K562 (cell line): ENCODE results near the gene FBXO21. TPM values are rescaled to one million over a fixed set of nuclear protein-coding genes. Genes with fewer than 3 reads are reported as not detected.
A peak's percentile ranks its signal among the peaks of the same experiment; 100 is the strongest.

Experiments used
- ATF7 ChIP-seq: fragments of 450-650 bp; IDR thresholded peaks from 2 replicates; pipeline ENCODE4 v1.7.1; 2014; ENCODE audit warnings: mild to moderate bottlenecking, moderate library complexity
- CREM ChIP-seq: IDR thresholded peaks from 2 replicates; pipeline ENCODE4 v1.6.1; 2014; ENCODE audit warnings: antibody characterized with exemption, low read depth
- DMBX1 ChIP-seq: fragments of 250-450 bp; sonication (Bioruptor Pico); IDR thresholded peaks from 2 replicates; pipeline ENCODE4 v1.8.0; 2022; ENCODE audit warnings: inconsistent platforms, mild to moderate bottlenecking, moderate library complexity, borderline replicate concordance
- JUND ChIP-seq, 2 experiments: IDR thresholded peaks; 2 replicates in 1 of 2; 3 replicates in 1 of 2; pipeline ENCODE4 v1.6.1; 2011; ENCODE audit warnings: borderline replicate concordance in 2 of 2, low read depth in 2 of 2, low read length in 2 of 2, improper control_type of control experiment in 1 of 2, missing biosample characterization in 1 of 2, missing genetic modification characterization in 1 of 2, missing genetic modification reagents in 1 of 2
- NR3C1 ChIP-seq: sonication (generic); formaldehyde crosslinking; IDR thresholded peaks from 2 replicates; pipeline ENCODE4 v1.8.1; 2022; ENCODE audit warnings: missing genetic modification reagents
- RBM34 ChIP-seq: fragments of 200-400 bp; formaldehyde crosslinking; IDR thresholded peaks from 2 replicates; pipeline ENCODE4 v1.6.1; 2018; ENCODE audit warnings: low read length, borderline replicate concordance; ENCODE audit not compliant: insufficient read depth
- SMC3 ChIP-seq: conservative IDR thresholded peaks from 2 replicates; pipeline ENCODE4 v1.6.1; 2011; ENCODE audit warnings: low read depth, low read length, improper control_type of control experiment; ENCODE audit not compliant: insufficient read depth
- polyA plus RNA-seq, 8 experiments: library from polyadenylated mRNA; depleted of rRNA in 4 of 8; stranded (reverse) in 5 of 8; unstranded in 3 of 8; fragments of >200 nt; fragmentation: Nextera tagmentation in 2 of 8; fragmentation: Illumina TruSeq in 1 of 8; extraction: Ambion mirVana in 2 of 8; extraction: Trizol in 1 of 8; gene quantifications; 2 replicates each; pipeline versions ENCODE4 v1.2.1 to v1.2.3, GENCODE V29; 2011 to 2014; ENCODE audit warnings: inconsistent platforms in 1 of 8, missing spikeins in 1 of 8
- total RNA-seq, 7 experiments: library from RNA; depleted of rRNA in 6 of 7; stranded (reverse); fragments of >200 nt in 6 of 7; fragmentation: Illumina TruSeq in 2 of 7; extraction: Trizol in 2 of 7; gene quantifications; 2 replicates each; pipeline versions ENCODE4 v1.2.1 to v1.2.3, GENCODE V29; 2011 to 2021; ENCODE audit warnings: low replicate concordance in 1 of 7
- TF ChIP-seq, protein P1 (sequence below), 2 experiments: IDR thresholded peaks in 1 of 2; conservative IDR thresholded peaks in 1 of 2; 2 replicates each; pipeline ENCODE4 v1.6.1; 2016; ENCODE audit warnings: low read depth in 2 of 2, mild to moderate bottlenecking in 1 of 2, missing compliant biosample characterization in 1 of 2, missing genetic modification characterization in 1 of 2, moderate library complexity in 1 of 2
- TF ChIP-seq, protein P2 (sequence below), 2 experiments: fragments of 450-650 bp in 1 of 2; sonication (generic) in 1 of 2; formaldehyde crosslinking in 1 of 2; IDR thresholded peaks in 1 of 2; conservative IDR thresholded peaks in 1 of 2; 2 replicates each; pipeline versions ENCODE4 v1.6.1 to v1.8.1; 2016 to 2023; ENCODE audit warnings: mild to moderate bottlenecking in 2 of 2, moderate library complexity in 2 of 2, inconsistent platforms in 1 of 2, missing genetic modification reagents in 1 of 2
- TF ChIP-seq, protein P3 (sequence below): fragments of 450-650 bp; IDR thresholded peaks from 2 replicates; pipeline ENCODE4 v1.6.1; 2016
- TF ChIP-seq, protein P4 (sequence below), 2 experiments: fragments of 450-650 bp; conservative IDR thresholded peaks; 2 replicates each; pipeline ENCODE4 v1.6.1; 2017; ENCODE audit warnings: mild to moderate bottlenecking in 2 of 2, moderate library complexity in 2 of 2
- TF ChIP-seq, protein P5 (sequence below): fragments of 200-800 bp; sonication (Bioruptor generic); IDR thresholded peaks from 2 replicates; pipeline ENCODE4 v1.6.1; 2017; ENCODE audit warnings: missing genetic modification characterization, missing compliant biosample characterization

Gene FBXO21
- total and polyA plus RNA-seq, 9 of the 15 experiments (the other 6 are each of a cell fraction or from before 2014, with no cell fraction given): 3.0 to 50.9 (median 9.1) TPM

DNA sequence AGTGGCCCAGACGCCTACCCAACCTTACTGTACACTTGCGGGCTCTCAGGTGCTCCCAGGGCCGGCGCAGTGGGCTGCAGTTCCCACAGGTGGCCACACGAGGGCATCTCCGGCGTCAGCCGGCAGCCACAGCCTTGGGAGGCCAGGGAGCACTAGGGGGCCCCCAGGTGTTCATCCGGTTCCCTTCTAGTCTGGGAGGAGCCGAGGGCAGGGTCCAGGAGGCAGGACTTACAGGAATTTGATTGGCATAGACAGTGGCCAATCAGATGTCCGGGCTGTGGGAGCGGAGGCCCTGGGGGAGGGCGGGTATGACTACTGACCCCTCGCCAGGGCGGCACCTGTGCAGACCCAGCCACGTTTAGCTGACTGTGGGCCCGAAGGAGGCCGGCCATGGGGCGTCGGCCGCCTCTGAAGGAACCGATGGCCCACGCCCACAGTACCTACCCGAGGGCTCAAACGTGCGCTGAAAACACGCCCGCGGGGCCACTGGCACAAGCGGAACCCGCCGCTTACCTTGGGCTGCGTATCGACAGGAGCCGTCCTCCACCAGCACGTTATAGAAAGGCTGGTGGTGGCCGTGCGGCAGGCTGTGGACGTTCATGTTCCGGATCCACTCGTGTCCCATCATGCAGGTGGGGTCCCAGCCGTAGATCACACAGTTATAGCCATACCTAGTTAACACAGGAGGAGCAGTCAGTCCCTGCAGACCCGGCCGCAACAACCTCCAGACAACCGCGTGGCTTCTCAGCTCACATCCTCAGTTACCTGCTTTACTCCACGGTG lies 34.8 kb downstream of the FBXO21 start (continued):
- TF ChIP-seq, protein P1, sequence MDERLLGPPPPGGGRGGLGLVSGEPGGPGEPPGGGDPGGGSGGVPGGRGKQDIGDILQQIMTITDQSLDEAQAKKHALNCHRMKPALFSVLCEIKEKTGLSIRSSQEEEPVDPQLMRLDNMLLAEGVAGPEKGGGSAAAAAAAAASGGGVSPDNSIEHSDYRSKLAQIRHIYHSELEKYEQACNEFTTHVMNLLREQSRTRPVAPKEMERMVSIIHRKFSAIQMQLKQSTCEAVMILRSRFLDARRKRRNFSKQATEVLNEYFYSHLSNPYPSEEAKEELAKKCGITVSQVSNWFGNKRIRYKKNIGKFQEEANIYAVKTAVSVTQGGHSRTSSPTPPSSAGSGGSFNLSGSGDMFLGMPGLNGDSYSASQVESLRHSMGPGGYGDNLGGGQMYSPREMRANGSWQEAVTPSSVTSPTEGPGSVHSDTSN (CRISPR knock-in tag; IDR thresholded peaks at IDR 0.05; ENCODE audit: low read depth): peak; percentile 73
- TF ChIP-seq, protein P1 (tag; conservative IDR thresholded peaks at IDR 0.05; ENCODE audit: low read depth): peak; percentile 86
- TF ChIP-seq, protein P2, sequence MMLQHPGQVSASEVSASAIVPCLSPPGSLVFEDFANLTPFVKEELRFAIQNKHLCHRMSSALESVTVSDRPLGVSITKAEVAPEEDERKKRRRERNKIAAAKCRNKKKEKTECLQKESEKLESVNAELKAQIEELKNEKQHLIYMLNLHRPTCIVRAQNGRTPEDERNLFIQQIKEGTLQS (IDR thresholded peaks at IDR 0.05): no peak
- TF ChIP-seq, protein P2 (CRISPR knock-in tag; conservative IDR thresholded peaks at IDR 0.05): 0 out of 2 replicates have a peak, but pooled peaks have one; percentile 34
- TF ChIP-seq NR3C1 (CRISPR knock-in tag): no peak
- TF ChIP-seq SMC3: peak; percentile 57
- TF ChIP-seq, protein P3, sequence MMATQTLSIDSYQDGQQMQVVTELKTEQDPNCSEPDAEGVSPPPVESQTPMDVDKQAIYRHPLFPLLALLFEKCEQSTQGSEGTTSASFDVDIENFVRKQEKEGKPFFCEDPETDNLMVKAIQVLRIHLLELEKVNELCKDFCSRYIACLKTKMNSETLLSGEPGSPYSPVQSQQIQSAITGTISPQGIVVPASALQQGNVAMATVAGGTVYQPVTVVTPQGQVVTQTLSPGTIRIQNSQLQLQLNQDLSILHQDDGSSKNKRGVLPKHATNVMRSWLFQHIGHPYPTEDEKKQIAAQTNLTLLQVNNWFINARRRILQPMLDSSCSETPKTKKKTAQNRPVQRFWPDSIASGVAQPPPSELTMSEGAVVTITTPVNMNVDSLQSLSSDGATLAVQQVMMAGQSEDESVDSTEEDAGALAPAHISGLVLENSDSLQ: peak; percentile 98
- TF ChIP-seq CREM: peak; percentile 68
- TF ChIP-seq DMBX1 (CRISPR knock-in tag): no peak
- TF ChIP-seq, protein P4, sequence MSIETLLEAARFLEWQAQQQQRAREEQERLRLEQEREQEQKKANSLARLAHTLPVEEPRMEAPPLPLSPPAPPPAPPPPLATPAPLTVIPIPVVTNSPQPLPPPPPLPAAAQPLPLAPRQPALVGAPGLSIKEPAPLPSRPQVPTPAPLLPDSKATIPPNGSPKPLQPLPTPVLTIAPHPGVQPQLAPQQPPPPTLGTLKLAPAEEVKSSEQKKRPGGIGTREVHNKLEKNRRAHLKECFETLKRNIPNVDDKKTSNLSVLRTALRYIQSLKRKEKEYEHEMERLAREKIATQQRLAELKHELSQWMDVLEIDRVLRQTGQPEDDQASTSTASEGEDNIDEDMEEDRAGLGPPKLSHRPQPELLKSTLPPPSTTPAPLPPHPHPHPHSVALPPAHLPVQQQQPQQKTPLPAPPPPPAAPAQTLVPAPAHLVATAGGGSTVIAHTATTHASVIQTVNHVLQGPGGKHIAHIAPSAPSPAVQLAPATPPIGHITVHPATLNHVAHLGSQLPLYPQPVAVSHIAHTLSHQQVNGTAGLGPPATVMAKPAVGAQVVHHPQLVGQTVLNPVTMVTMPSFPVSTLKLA (conservative IDR thresholded peaks at IDR 0.05): no peak
- TF ChIP-seq JUND (IDR thresholded peaks at IDR 0.05; ENCODE audit: borderline replicate concordance, low read depth, low read length): peak; percentile 57
- TF ChIP-seq JUND (tag; IDR thresholded peaks at IDR 0.05; ENCODE audit: borderline replicate concordance, low read depth, low read length): no peak; the same call in 2 of the 3 replicates
- TF ChIP-seq ATF7: peak; percentile 36; the same call in 1 of the 2 replicates
- no peak for TF ChIP-seq RBM34
- TF ChIP-seq, protein P5, sequence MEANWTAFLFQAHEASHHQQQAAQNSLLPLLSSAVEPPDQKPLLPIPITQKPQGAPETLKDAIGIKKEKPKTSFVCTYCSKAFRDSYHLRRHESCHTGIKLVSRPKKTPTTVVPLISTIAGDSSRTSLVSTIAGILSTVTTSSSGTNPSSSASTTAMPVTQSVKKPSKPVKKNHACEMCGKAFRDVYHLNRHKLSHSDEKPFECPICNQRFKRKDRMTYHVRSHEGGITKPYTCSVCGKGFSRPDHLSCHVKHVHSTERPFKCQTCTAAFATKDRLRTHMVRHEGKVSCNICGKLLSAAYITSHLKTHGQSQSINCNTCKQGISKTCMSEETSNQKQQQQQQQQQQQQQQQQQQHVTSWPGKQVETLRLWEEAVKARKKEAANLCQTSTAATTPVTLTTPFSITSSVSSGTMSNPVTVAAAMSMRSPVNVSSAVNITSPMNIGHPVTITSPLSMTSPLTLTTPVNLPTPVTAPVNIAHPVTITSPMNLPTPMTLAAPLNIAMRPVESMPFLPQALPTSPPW: 0 out of 2 replicates have a peak, but pooled peaks have one; percentile 16
